MG63 (cell line): ENCODE data around the gene CD48. TPM values are rescaled to one million over a fixed set of nuclear protein-coding genes. Genes with fewer than 3 reads are reported as not detected.

Experiments used
- DNase-seq: peaks from one replicate; pipeline ENCODE4 v3.0.0-alpha.2; 2020
- H3K27me3 ChIP-seq: fragments of 250-450 bp; sonication (Bioruptor Pico); 2 replicates; pipeline ENCODE4 v1.5.1; 2020; ENCODE audit warnings: mild to moderate bottlenecking, moderate library complexity
- H3K36me3 ChIP-seq: fragments of 250-450 bp; sonication (Bioruptor Pico); 2 replicates; pipeline ENCODE4 v1.5.1; 2020; ENCODE audit warnings: mild to moderate bottlenecking, moderate library complexity
- H3K4me3 ChIP-seq: fragments of 250-450 bp; sonication (Bioruptor Pico); 2 replicates; pipeline ENCODE4 v1.5.1; 2020; ENCODE audit warnings: mild to moderate bottlenecking, moderate library complexity
- H3K9me3 ChIP-seq: fragments of 250-450 bp; sonication (Bioruptor Pico); 2 replicates; pipeline ENCODE4 v1.5.1; 2020; ENCODE audit warnings: mild to moderate bottlenecking, moderate library complexity
- total RNA-seq: library from RNA; depleted of rRNA; stranded (reverse); fragments of >200 nt; shearing (Covaris generic); gene quantifications from 2 replicates; pipeline ENCODE4 v1.2.3, GENCODE V29; 2014; ENCODE audit warnings: low replicate concordance; rRNA removed

CD48 gene
- not detected in 2 replicates for total RNA-seq

- DNase-seq, result no peak
- H3K9me3 ChIP-seq, result no peaks in the 10 kb centered on the region
- H3K27me3 ChIP-seq, result 0 out of 2 replicates have a peak, but pooled peaks cover 2% of the 10 kb centered on the region
- H3K36me3 ChIP-seq, result no peaks in the 10 kb centered on the region
- H3K4me3 ChIP-seq, result no peak within 1 kb of the TSS
Observed at GRCh38 chr1:160711602-160712311, at the start of gene CD48. CD48 (minus strand) TSS chr1:160711822; CDS start chr1:160711763, 59 bp downstream.

- no peak for DNase-seq
- no peaks in the 10 kb centered on the region for H3K27me3 ChIP-seq
- H3K9me3 ChIP-seq, result no peaks in the 10 kb centered on the region; the same call in 1 of the 2 replicates
- no peaks in the 10 kb centered on the region for H3K36me3 ChIP-seq
- no peak overlapping the region for H3K4me3 ChIP-seq
Observed at GRCh38 chr1:160761046-160761445, 49.4 kb upstream of the CD48 start.

GRCh38 chr1:160759740-160760139 lies 48.1 kb upstream of the CD48 start:
- DNase-seq, result no peak
- Histone ChIP-seq H3K4me3 (no peak overlapping the region), H3K9me3 (no peaks in the 10 kb centered on the region; the same call in 1 of the 2 replicates), H3K36me3 (no peaks in the 10 kb centered on the region), H3K27me3 (no peaks in the 10 kb centered on the region)

GRCh38 chr1:160758521-160758920 lies 46.9 kb upstream of the CD48 start:
- no peak for DNase-seq
- no peaks in the 10 kb centered on the region; the same call in 1 of the 2 replicates for H3K9me3 ChIP-seq
- no peaks in the 10 kb centered on the region for H3K27me3 ChIP-seq
- no peak overlapping the region for H3K4me3 ChIP-seq
- no peaks in the 10 kb centered on the region for H3K36me3 ChIP-seq

- Histone ChIP-seq H3K36me3 (no peaks in the 10 kb centered on the region), H3K9me3 (no peaks in the 10 kb centered on the region; the same call in 1 of the 2 replicates), H3K4me3 (no peak overlapping the region), H3K27me3 (peaks cover 5% of the 10 kb centered on the region; the same call in 1 of the 2 replicates)
- DNase-seq, result no peak
Observed at GRCh38 chr1:160756849-160757201, 45.2 kb upstream of the CD48 start.

- Histone ChIP-seq H3K9me3 (no peaks in the 10 kb centered on the region; the same call in 1 of the 2 replicates), H3K4me3 (no peak overlapping the region), H3K27me3 (peaks cover 5% of the 10 kb centered on the region; the same call in 1 of the 2 replicates), H3K36me3 (no peaks in the 10 kb centered on the region)
- no peak for DNase-seq
Observed at GRCh38 chr1:160755911-160756848, 44.6 kb upstream of the CD48 start.

- no peak for DNase-seq
- Histone ChIP-seq H3K27me3 (peaks cover 5% of the 10 kb centered on the region; the same call in 1 of the 2 replicates), H3K4me3 (no peak overlapping the region), H3K36me3 (no peaks in the 10 kb centered on the region), H3K9me3 (no peaks in the 10 kb centered on the region; the same call in 1 of the 2 replicates)
Observed at GRCh38 chr1:160755461-160755860, 43.8 kb upstream of the CD48 start.

GRCh38 chr1:160753594-160753993 lies 42.0 kb upstream of the CD48 start:
- Histone ChIP-seq H3K4me3 (no peak overlapping the region), H3K9me3 (no peaks in the 10 kb centered on the region; the same call in 1 of the 2 replicates), H3K27me3 (peaks cover 5% of the 10 kb centered on the region; the same call in 1 of the 2 replicates), H3K36me3 (no peaks in the 10 kb centered on the region)
- DNase-seq, result no peak

- no peaks in the 10 kb centered on the region; the same call in 1 of the 2 replicates for H3K9me3 ChIP-seq
- H3K36me3 ChIP-seq, result no peaks in the 10 kb centered on the region
- peaks cover 5% of the 10 kb centered on the region; the same call in 1 of the 2 replicates for H3K27me3 ChIP-seq
- H3K4me3 ChIP-seq, result no peak overlapping the region
- no peak for DNase-seq
Observed at GRCh38 chr1:160752924-160753323, 41.3 kb upstream of the CD48 start.

GRCh38 chr1:160752406-160752805 lies 40.8 kb upstream of the CD48 start:
- Histone ChIP-seq H3K27me3 (peaks cover 5% of the 10 kb centered on the region; the same call in 1 of the 2 replicates), H3K36me3 (no peaks in the 10 kb centered on the region), H3K9me3 (no peaks in the 10 kb centered on the region; the same call in 1 of the 2 replicates), H3K4me3 (no peak overlapping the region)
- DNase-seq, result no peak

- DNase-seq, result no peak
Observed at GRCh38 chr1:160750608-160751007, 39.0 kb upstream of the CD48 start.

GRCh38 chr1:160748878-160749269 lies 37.3 kb upstream of the CD48 start:
- Histone ChIP-seq H3K4me3 (no peak overlapping the region), H3K36me3 (no peaks in the 10 kb centered on the region), H3K9me3 (no peaks in the 10 kb centered on the region), H3K27me3 (peaks cover 5% of the 10 kb centered on the region; the same call in 1 of the 2 replicates)
- DNase-seq, result no peak

More at GRCh38 chr1:160750608-160751007, 39.0 kb upstream of the CD48 start:
- no peaks in the 10 kb centered on the region for H3K9me3 ChIP-seq
- H3K4me3 ChIP-seq, result no peak overlapping the region
- H3K27me3 ChIP-seq, result peaks cover 5% of the 10 kb centered on the region; the same call in 1 of the 2 replicates
- H3K36me3 ChIP-seq, result no peaks in the 10 kb centered on the region

- H3K36me3 ChIP-seq, result no peaks in the 10 kb centered on the region
Observed at GRCh38 chr1:160748181-160748877, 36.7 kb upstream of the CD48 start.

GRCh38 chr1:160747717-160748116 lies 36.1 kb upstream of the CD48 start:
- H3K36me3 ChIP-seq, result no peaks in the 10 kb centered on the region
- peaks cover 4% of the 10 kb centered on the region; the same call in 1 of the 2 replicates for H3K27me3 ChIP-seq
- no peaks in the 10 kb centered on the region for H3K9me3 ChIP-seq
- H3K4me3 ChIP-seq, result no peak overlapping the region
- DNase-seq, result no peak

More at GRCh38 chr1:160748181-160748877, 36.7 kb upstream of the CD48 start:
- H3K4me3 ChIP-seq, result no peak overlapping the region
- no peaks in the 10 kb centered on the region for H3K9me3 ChIP-seq
- H3K27me3 ChIP-seq, result peaks cover 5% of the 10 kb centered on the region; the same call in 1 of the 2 replicates
- no peak for DNase-seq

- DNase-seq, result no peak
- H3K4me3 ChIP-seq, result no peak overlapping the region
- H3K36me3 ChIP-seq, result no peaks in the 10 kb centered on the region
- H3K27me3 ChIP-seq, result no peaks in the 10 kb centered on the region; the same call in 1 of the 2 replicates
- no peaks in the 10 kb centered on the region for H3K9me3 ChIP-seq
Observed at GRCh38 chr1:160746836-160747500, 35.3 kb upstream of the CD48 start.

GRCh38 chr1:160745551-160745950 lies 33.9 kb upstream of the CD48 start:
- no peak for DNase-seq
- Histone ChIP-seq H3K27me3 (no peaks in the 10 kb centered on the region; the same call in 1 of the 2 replicates), H3K4me3 (no peak overlapping the region), H3K9me3 (no peaks in the 10 kb centered on the region), H3K36me3 (no peaks in the 10 kb centered on the region)
